ENCODE data around the gene FBXO31.

The FBXO31 gene

DNA sequence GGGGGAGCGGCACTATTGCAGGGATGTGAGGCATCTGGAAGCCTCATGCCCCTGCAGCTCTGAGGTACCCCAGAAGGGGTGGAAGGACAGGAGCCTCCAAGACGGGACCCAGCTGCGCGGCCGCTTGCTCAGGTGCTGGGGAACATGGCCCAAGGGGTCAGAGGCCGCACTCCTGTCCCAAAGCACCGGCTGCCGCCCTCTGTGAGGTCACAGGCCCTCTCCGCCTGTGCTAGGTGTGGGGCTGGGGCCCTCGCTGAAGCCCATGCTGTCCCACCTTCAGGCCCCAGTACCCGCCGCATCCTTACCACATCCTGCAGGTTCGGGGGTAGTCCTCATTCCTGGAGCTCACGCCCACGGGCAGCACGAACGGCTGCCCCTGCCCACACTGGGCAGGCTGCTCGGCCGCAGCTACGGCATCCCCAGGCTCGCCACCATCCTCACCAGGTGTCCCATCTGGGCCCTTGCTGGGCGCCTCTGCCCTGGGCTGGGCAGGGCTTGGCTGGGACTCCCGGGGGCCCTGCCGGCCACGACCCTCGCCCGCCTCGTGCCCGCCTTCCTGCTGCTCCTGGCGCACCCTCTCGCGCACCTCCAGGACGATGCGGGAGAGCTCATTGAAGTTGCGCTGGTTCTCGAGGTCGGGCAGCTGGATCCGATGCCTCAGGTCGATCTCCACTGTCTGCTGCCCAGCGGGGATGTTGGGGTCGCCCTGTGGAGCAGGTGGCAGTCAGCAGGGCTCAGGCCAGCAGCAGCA lies 49.8 kb downstream of the FBXO31 start:
- DNase-seq (ENCODE audit: low spot score), result no peak
- in situ Hi-C loops (cut with MboI; ENCODE audit: low sequenced_read_pairs, unreplicated experiment), result no loop called here

DNA sequence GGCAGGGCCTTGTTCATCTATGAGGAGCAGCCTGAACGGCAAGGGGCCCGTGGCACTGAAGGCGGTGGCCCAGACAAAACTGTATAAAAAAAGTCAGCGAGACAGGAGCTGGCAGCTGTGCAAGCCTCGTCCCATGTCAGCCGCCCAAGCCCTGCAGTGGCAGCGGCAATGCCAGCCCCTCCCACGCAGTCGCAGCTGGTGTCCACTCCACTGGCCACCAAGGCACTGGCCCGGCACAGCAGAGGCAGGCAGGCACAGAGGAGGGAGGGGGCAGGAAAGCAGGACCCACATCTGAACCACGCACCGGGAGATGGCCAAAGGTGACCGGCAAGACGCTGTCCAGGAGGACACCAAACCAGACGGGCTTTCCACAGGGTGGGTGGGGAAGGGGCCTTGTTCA lies 50.5 kb downstream of the FBXO31 start:
- TF ChIP-seq, protein P1, sequence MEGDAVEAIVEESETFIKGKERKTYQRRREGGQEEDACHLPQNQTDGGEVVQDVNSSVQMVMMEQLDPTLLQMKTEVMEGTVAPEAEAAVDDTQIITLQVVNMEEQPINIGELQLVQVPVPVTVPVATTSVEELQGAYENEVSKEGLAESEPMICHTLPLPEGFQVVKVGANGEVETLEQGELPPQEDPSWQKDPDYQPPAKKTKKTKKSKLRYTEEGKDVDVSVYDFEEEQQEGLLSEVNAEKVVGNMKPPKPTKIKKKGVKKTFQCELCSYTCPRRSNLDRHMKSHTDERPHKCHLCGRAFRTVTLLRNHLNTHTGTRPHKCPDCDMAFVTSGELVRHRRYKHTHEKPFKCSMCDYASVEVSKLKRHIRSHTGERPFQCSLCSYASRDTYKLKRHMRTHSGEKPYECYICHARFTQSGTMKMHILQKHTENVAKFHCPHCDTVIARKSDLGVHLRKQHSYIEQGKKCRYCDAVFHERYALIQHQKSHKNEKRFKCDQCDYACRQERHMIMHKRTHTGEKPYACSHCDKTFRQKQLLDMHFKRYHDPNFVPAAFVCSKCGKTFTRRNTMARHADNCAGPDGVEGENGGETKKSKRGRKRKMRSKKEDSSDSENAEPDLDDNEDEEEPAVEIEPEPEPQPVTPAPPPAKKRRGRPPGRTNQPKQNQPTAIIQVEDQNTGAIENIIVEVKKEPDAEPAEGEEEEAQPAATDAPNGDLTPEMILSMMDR (IDR thresholded peaks at IDR 0.05; ENCODE audit: borderline replicate concordance, control extremely low read depth, extremely low read depth, insufficient read depth, missing control alignments), result no peak
- DNase-seq (ENCODE audit: low spot score), result no peak
- in situ Hi-C loops (cut with MboI; ENCODE audit: low sequenced_read_pairs, unreplicated experiment), result no loop called here

More for the DNA sequence above, 49.8 kb downstream of the FBXO31 start:
- TF ChIP-seq, protein P1 (IDR thresholded peaks at IDR 0.05; ENCODE audit: borderline replicate concordance, control extremely low read depth, extremely low read depth, insufficient read depth, missing control alignments), result no peak

DNA sequence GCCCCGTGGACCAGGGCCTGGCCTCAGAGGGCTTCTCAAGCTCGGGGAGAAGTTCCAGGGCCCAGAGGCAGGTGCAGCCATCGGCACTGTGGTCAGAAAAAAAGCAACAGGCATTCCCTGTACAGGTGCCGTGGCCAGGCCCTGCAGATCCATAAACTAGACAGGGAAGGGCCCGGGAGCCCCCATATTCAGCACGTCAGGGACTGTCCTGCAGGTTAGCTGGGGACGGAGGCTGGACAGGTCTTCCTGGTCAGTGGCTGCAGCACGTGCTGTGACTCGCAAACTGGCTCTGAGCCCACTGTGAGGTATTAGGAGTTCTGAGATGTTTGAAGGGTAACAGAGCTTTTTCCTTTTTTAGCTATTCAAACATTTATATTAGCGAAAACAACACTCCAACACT lies 51.4 kb downstream of the FBXO31 start:
- no peak for DNase-seq (ENCODE audit: low spot score)
- in situ Hi-C loops (cut with MboI; ENCODE audit: low sequenced_read_pairs, unreplicated experiment), result no loop called here
- TF ChIP-seq, protein P1 (IDR thresholded peaks at IDR 0.05; ENCODE audit: borderline replicate concordance, control extremely low read depth, extremely low read depth, insufficient read depth, missing control alignments), result no peak

DNA sequence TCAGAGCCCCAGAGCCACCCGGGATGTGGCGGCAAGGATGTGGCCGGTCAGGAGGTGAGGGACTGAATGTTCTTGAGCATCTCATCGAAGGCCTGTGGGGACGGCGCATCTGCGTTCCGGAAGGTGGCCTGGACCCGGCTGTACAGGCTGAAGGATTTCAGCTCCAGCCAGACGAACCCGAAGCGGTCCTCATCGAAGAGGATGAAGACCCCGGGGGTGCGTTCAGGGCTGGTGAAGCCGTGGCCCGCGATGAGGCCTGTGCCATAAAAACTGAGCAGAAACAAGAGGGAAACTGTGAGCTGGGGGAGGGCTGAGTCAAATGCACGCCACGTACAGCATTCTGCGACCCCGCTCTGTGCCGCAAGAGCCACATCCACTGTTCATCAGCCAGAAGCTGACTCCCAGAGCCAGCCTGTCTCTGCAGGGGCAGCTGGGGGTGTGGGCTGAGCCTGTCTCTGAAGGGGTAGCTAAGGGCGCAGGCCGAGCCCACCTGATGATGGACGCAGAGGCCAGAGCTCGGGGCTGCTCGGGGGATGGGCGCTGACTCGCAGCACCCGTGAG lies 52.3 kb downstream of the FBXO31 start:
- TF ChIP-seq, protein P1 (IDR thresholded peaks at IDR 0.05; ENCODE audit: borderline replicate concordance, control extremely low read depth, extremely low read depth, insufficient read depth, missing control alignments), result no peak
- in situ Hi-C loops (cut with MboI; ENCODE audit: low sequenced_read_pairs, unreplicated experiment), result no loop called here
- DNase-seq (ENCODE audit: low spot score), result no peak

DNA sequence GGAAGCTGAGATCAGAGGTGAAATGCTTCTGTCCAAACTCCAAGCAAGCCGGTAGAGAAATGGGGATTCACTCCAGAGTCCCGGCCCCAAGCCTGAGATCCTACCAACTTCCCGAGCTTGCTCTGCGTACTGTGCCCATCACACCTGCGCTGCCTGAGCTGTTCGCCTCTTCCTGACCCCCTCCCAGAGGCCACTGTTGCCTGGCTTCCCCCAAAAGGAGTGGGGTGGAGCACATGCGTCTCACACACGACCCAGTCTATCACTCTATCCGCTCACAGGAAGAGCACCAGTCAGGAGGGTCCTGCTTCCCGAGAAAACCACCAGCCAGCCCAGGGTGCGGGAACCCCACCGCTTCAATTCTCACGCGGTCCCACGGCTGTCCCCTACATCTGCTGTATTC lies 52.9 kb downstream of the FBXO31 start:
- in situ Hi-C loops (cut with MboI; ENCODE audit: low sequenced_read_pairs, unreplicated experiment), result no loop called here
- no peak for DNase-seq (ENCODE audit: low spot score)
- TF ChIP-seq, protein P1 (IDR thresholded peaks at IDR 0.05; ENCODE audit: borderline replicate concordance, control extremely low read depth, extremely low read depth, insufficient read depth, missing control alignments), result no peak

DNA sequence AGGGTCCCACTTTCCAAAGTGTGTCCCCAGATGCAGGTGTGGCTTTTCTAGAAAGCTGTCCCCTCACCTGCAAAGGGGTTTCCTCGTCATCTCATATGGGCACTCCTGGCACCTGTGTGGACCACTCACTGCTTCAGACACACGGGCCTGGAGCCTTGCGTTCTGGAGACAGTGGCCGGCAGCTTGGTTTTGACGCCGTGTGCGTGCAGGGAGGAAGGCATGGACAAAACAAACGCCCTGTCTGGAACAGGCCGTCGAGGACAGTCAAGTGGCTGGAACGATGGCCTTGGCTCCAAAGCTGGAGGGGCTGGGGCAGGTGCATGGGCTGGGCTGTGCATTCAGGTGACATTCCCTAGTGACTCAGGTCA lies 53.3 kb downstream of the FBXO31 start:
- TF ChIP-seq, protein P1 (IDR thresholded peaks at IDR 0.05; ENCODE audit: borderline replicate concordance, control extremely low read depth, extremely low read depth, insufficient read depth, missing control alignments), result no peak
- in situ Hi-C loops (cut with MboI; ENCODE audit: low sequenced_read_pairs, unreplicated experiment), result no loop called here
- DNase-seq (ENCODE audit: low spot score), result no peak

Data from GM13976 (cell line).